GF-D8 (cell line): ENCODE data around the gene BEAN1.

Experiments used
- DNase-seq: peaks from one replicate; lab custom pipeline; 2025; lab: John Stamatoyannopoulos, UW

BEAN1 gene

GRCh38 chr16:66419527-66419926 lies 7.6 kb upstream of the BEAN1 start:
- DNase-seq = no peak

- no peak for DNase-seq
Measured at GRCh38 chr16:66420396-66420795, 6.7 kb upstream of the BEAN1 start.

DNA sequence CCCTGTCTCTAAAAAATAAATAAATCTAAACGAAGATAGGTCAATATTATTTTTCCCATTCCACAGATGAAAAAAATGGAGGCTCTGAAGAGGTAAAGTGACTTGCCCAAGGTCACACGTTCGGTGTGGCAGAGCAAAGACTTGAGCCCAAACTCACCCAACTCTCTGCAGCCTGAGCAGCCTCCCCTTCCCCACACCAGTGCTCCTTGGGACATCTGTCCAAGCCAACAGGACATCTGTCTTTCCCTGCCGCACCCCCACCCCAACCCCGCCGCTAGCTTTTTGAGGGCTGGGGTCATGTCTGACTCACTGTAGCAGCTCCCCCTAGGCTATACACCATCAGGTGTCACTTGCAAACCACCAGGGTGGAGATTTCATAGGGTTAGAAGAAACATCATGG lies 5.2 kb upstream of the BEAN1 start:
- DNase-seq = no peak

DNA sequence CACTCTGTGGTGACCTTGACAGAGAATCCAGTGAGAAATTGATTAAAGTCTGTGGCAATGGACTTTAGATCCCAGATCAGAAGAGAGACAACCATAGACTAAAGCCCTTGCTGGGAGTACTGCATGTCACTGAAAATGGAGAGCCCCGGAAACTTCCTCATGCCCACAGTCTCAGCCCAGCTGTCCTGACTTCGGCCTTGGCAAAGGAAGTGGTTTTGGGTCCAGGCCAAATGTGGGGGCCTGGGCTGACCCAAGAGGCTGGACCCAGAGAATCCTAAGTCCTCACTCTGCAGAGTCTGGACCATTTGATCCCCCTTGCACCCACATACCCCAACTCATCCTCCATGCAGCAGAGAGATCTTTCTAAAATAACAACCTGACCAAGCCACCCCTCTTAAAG lies 4.7 kb upstream of the BEAN1 start:
- no peak for DNase-seq

- no peak for DNase-seq
Measured at GRCh38 chr16:66423177-66423576, 3.9 kb upstream of the BEAN1 start.

DNA sequence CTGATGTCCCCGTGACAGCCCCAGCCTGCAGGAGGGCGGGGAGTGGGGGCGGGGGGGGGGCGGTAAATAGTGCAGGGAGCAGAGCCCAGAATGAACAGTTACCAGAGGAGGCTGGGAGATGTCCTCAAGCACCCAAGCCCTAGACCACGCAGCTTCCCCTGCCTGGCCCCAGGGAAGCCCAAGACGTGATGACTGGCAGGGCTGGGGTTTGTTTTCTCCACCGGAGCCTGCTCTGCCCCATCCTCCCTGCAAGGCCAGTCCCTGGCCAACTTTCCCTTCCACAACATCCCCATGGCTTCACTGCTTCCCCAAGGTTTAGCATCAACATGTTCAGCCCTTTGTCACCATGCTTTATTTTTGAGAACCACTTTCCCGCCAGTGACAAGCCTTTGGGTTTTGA lies 1.4 kb upstream of the BEAN1 start:
- DNase-seq = no peak

GRCh38 chr16:66426112-66427035 lies 721 bp upstream of the BEAN1 start:
- no peak for DNase-seq

GRCh38 chr16:66427871-66428681 lies 981 bp downstream of the BEAN1 start:
- no peak for DNase-seq

GRCh38 chr16:66428682-66429251 lies 1.7 kb downstream of the BEAN1 start:
- DNase-seq = no peak

DNA sequence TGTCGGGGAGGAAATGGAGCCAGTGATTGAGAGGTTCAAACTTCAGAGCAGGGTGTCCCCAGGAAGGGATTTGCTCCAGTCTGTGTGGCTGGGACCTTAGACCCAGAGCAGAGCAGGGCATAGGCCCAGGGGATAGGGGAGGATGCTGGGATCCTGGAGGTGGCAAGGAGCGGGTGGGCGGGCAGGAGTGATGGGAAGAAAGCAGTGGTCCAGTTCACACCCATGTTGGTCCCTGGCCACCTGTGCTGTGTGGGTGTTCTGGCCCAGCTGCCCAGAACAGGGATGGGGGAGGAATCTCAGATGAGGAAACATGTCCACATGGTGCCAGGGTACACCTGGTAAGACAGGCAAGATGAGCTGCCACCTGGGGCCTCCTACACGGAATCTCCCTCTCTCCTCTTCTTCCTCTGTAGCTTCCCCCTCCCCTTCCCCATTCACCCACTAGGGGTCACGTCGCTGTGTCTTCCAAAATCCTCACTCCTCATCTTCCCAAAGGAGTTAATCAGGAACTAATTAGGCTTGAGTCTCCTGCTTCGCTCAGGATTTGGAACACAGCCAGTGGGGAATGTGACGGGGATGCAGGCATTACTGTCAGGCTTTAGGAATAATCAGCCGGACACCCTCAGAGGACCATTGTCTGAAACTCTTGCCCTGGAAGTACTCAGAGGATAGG lies 2.3 kb downstream of the BEAN1 start:
- no peak for DNase-seq

DNA sequence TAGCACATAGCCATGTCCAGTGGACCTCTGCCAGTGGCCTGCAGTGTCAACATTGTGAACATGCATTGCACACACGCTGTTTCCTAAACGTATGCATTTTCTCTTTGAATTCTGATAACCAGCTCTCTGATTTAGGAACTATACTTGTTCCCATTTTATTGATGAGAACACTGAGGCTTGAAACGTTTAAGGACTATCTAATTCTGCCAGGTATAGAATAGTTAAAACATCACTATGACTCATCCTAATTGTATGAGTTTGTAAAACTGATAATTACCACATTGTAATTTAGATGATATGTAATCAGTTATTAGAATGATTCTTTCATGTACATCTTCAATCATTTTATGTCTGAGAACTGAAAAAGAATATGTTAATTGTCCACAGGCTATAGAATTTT lies 3.1 kb downstream of the BEAN1 start:
- DNase-seq = no peak

GRCh38 chr16:66431760-66432159 lies 4.7 kb downstream of the BEAN1 start:
- no peak for DNase-seq

DNA sequence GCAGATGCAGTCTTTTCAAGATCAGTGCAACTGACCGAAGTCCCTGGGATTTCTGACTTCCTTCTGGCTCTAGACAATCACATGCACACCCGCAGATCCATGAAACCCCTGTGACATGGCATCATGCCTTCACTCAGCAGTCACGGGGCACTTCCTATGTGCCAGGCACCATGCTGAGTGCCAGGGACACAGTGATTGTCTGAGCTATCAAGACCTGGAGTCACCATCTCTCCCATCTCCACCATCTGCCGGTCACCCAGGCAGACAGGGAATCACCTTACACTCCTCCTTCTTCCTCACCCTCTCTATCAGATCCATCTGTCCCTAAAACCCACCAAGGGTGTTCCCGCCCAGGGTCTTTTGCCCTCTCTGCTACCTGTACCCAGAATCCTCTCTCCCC lies 5.3 kb downstream of the BEAN1 start:
- no peak for DNase-seq

GRCh38 chr16:66434619-66435430 lies 7.7 kb downstream of the BEAN1 start:
- peak; percentile 28 for DNase-seq

GRCh38 chr16:66435896-66436295 lies 8.8 kb downstream of the BEAN1 start:
- DNase-seq = no peak

- DNase-seq = no peak
Measured at GRCh38 chr16:66437391-66437945, 10.4 kb downstream of the BEAN1 start.

DNA sequence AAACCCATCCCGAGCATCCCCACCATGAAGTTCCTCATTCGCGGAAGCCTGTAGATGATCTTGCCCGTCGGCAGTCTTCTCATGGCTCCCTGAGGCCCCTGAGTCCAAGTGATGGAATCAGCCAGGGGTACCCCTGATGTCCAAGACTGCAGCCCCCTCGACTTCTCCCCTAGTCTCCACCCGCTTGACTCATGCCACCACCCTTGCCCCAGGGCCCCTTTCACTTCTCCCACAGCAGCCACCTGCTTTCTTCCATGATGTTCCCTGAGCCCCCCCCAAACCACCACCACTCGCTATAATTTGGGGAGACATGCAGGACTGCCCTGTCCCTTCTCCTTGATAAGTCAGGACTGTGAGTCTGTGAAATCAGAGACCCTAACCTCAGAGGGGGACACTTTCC lies 11.4 kb downstream of the BEAN1 start:
- no peak for DNase-seq

- no peak for DNase-seq
Measured at GRCh38 chr16:66439051-66439730, 12.1 kb downstream of the BEAN1 start.

DNA sequence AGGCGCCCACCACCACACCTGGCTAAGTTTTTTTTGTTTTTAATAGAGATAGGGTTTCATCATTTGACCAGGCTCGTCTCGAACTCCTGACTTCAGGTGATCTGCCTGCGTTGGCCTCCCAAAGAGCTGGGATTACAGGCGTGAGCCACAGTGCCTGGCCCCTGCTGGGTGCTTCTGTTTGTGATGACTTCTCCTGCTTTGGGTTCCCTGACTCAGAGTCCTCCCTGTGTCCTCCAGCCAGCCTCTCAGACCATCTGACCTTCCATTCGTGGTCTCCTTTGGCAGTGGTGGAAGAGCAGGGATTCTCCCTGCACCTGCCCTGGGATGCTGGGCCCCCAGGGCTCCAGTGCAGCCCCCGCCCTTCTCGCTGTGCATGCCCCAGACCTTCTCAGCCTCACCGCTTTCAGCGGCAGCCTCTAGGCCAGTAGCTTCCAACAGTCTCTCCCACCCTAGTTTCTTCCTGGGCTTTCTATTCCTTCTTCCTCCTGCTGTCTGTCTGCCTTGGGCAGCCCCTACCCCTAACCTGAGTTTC lies 13.2 kb downstream of the BEAN1 start:
- DNase-seq = no peak

DNA sequence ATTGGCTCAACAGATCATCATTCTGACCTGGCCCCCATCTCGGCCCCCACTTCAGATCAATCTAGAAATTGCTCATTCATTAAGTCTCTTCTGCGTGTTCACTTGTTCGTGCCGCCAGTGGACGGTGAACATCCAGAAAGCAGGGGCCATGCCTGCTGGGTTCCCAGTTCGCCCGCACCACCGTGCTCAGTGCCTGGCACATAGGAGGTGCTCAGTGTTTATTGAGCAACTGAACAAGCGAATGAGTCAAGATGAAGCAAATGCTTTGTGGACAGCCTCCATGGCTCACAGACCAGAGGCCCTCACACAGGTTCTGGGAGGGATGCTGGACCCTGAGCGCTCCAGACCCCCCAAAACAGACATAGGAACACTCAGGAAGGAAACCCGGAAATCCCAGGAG lies 13.9 kb downstream of the BEAN1 start:
- no peak for DNase-seq
